GM23338 (cell line): Measurements from ENCODE around the gene DERA. TPM values are rescaled to one million over a fixed set of nuclear protein-coding genes. Genes with fewer than 3 reads are reported as not detected.

ENCODE experiments used
- ATAC-seq: fragments of 200-7000 bp; cut with Tn5 transposase; 3 replicates; pipeline ENCODE4 v1.9.1; 2020
- DNase-seq: peaks from one replicate; pipeline ENCODE4 v3.0.0-alpha.2; 2015; ENCODE audit warnings: low spot score
- H2AFZ ChIP-seq: fragments of 200-600 bp; sonication (generic); 2 replicates; pipeline ENCODE4 v1.8.0; 2016; ENCODE audit warnings: antibody characterized with exemption, mild to moderate bottlenecking, moderate library complexity
- H3F3A ChIP-seq: fragments of 200-600 bp; sonication (generic); replicated peaks from 2 replicates; pipeline ENCODE4 v1.8.0; 2017; ENCODE audit warnings: antibody characterized with exemption, mixed run types, low read depth
- H3K27ac ChIP-seq: fragments of 200-600 bp; sonication (generic); 2 replicates; pipeline ENCODE4 v1.6.1; 2016; ENCODE audit warnings: low read depth
- H3K27me3 ChIP-seq: fragments of 200-600 bp; sonication (generic); 2 replicates; pipeline ENCODE4 v1.8.0; 2016; ENCODE audit warnings: mild to moderate bottlenecking, mixed run types, moderate library complexity; ENCODE audit not compliant: insufficient read depth
- H3K36me3 ChIP-seq: fragments of 200-600 bp; sonication (generic); 2 replicates; pipeline ENCODE4 v1.8.0; 2016; ENCODE audit warnings: mild to moderate bottlenecking; ENCODE audit not compliant: insufficient read depth
- H3K4me1 ChIP-seq: fragments of 200-600 bp; sonication (generic); 2 replicates; pipeline ENCODE4 v1.8.0; 2016; ENCODE audit warnings: mild to moderate bottlenecking, moderate library complexity; ENCODE audit not compliant: insufficient read depth
- H3K4me2 ChIP-seq: fragments of 200-600 bp; sonication (generic); 2 replicates; pipeline ENCODE4 v1.7.1; 2017; ENCODE audit warnings: mixed run types
- H3K4me3 ChIP-seq: fragments of 200-600 bp; sonication (generic); 2 replicates; pipeline ENCODE4 v1.6.1; 2016; ENCODE audit warnings: mixed run types
- H3K79me2 ChIP-seq: fragments of 200-600 bp; sonication (generic); replicated peaks from 2 replicates; pipeline ENCODE4 v1.8.0; 2017; ENCODE audit warnings: mild to moderate bottlenecking; ENCODE audit not compliant: insufficient read depth
- H3K9me2 ChIP-seq: fragments of 200-600 bp; sonication (generic); 2 replicates; pipeline ENCODE4 v1.8.0; 2017; ENCODE audit not compliant: insufficient read depth
- H4K20me1 ChIP-seq: fragments of 200-600 bp; sonication (generic); replicated peaks from 2 replicates; pipeline ENCODE4 v1.8.0; 2017; ENCODE audit warnings: mild to moderate bottlenecking; ENCODE audit not compliant: insufficient read depth
- H3K27ac Mint-ChIP-seq: 2 replicates; pipeline ENCODE4 v1.8.0; 2020; ENCODE audit warnings: inconsistent platforms, mild to moderate bottlenecking, moderate library complexity, mixed read lengths
- H3K27me3 Mint-ChIP-seq: 3 replicates; pipeline ENCODE4 v1.8.0; 2022; ENCODE audit warnings: low read depth, mild to moderate bottlenecking, moderate library complexity, mixed read lengths, inconsistent platforms; ENCODE audit not compliant: insufficient read depth, poor library complexity
- H3K36me3 Mint-ChIP-seq: 3 replicates; pipeline ENCODE4 v1.8.0; 2021; ENCODE audit warnings: low read depth, mild to moderate bottlenecking, inconsistent platforms, moderate library complexity, mixed read lengths
- H3K4me1 Mint-ChIP-seq: 3 replicates; pipeline ENCODE4 v1.8.0; 2020; ENCODE audit warnings: mild to moderate bottlenecking, inconsistent platforms, mixed read lengths
- H3K4me3 Mint-ChIP-seq: 3 replicates; pipeline ENCODE4 v1.8.0; 2021; ENCODE audit warnings: moderate library complexity, mild to moderate bottlenecking, inconsistent platforms, mixed read lengths
- H3K9me3 Mint-ChIP-seq: 3 replicates; pipeline ENCODE4 v1.8.0; 2020; ENCODE audit warnings: moderate library complexity, mild to moderate bottlenecking, inconsistent platforms, mixed read lengths
- CREB1 ChIP-seq: fragments of 250-450 bp; sonication (Bioruptor Pico); IDR thresholded peaks from 2 replicates; pipeline ENCODE4 v1.5.0; 2020; ENCODE audit warnings: low read depth, mild to moderate bottlenecking, moderate library complexity
- EZH2 ChIP-seq: fragments of 200-600 bp; sonication (generic); IDR thresholded peaks from one replicate; pipeline ENCODE4 v1.8.0; 2017; ENCODE audit warnings: antibody characterized with exemption, mild to moderate bottlenecking, low read depth; ENCODE audit not compliant: unreplicated experiment
- EZH2phosphoT487 ChIP-seq: fragments of 200-600 bp; sonication (generic); IDR thresholded peaks from one replicate; pipeline ENCODE4 v1.8.1; 2018; ENCODE audit warnings: antibody characterized with exemption; ENCODE audit not compliant: unreplicated experiment
- NANOG ChIP-seq: IDR thresholded peaks from 2 replicates; pipeline ENCODE4 v1.6.1; 2016; ENCODE audit warnings: antibody characterized with exemption, borderline replicate concordance
- POLR2AphosphoS5 ChIP-seq: IDR thresholded peaks from 2 replicates; pipeline ENCODE4 v1.6.1; 2016; ENCODE audit warnings: antibody characterized with exemption, low read depth
- ZNF114 ChIP-seq: fragments of 250-450 bp; sonication (Bioruptor Pico); IDR thresholded peaks from 2 replicates; pipeline ENCODE4 v1.5.0; 2020; ENCODE audit warnings: mild to moderate bottlenecking, moderate library complexity
- ZNF331 ChIP-seq: fragments of 250-450 bp; sonication (Bioruptor Pico); IDR thresholded peaks from 2 replicates; pipeline ENCODE4 v1.5.0; 2020; ENCODE audit warnings: low read depth, mild to moderate bottlenecking, moderate library complexity
- polyA plus RNA-seq: library from polyadenylated mRNA; unstranded; fragments of >200 nt; fragmentation: Nextera tagmentation; extraction: Ambion mirVana; gene quantifications from 2 replicates; pipeline ENCODE4 v1.2.1, GENCODE V29; 2016
- total RNA-seq: library from RNA; depleted of rRNA; stranded (reverse); fragments of >200 nt; shearing (Covaris generic); gene quantifications from 2 replicates; pipeline ENCODE4 v1.2.3, GENCODE V29; 2014
- TF ChIP-seq, protein P1 (sequence below), 2 experiments: fragments of 200-600 bp in 1 of 2; sonication (generic) in 1 of 2; conservative IDR thresholded peaks; 2 replicates each; pipeline versions ENCODE4 v1.5.1 to v1.6.1; 2016 to 2017; ENCODE audit warnings: antibody characterized with exemption in 2 of 2, low read depth in 2 of 2, mild to moderate bottlenecking in 2 of 2, moderate library complexity in 1 of 2
- TF ChIP-seq, protein P2 (sequence below): IDR thresholded peaks from 2 replicates; pipeline ENCODE4 v1.6.1; 2016; ENCODE audit warnings: antibody characterized with exemption
- TF ChIP-seq, protein P3 (sequence below): fragments of 250-450 bp; sonication (Bioruptor Pico); IDR thresholded peaks from 2 replicates; pipeline ENCODE4 v1.5.0; 2020; ENCODE audit warnings: mild to moderate bottlenecking, moderate library complexity
- TF ChIP-seq, protein P4 (sequence below): IDR thresholded peaks from one replicate; pipeline ENCODE4 v1.6.1; 2018; ENCODE audit warnings: antibody characterized with exemption; ENCODE audit not compliant: unreplicated experiment

The DERA gene
- total and polyA plus RNA-seq, 2 experiments from 2014 or later, result 20.4 to 27.3 TPM

- peak; percentile 97 for TF ChIP-seq POLR2AphosphoS5
- TF ChIP-seq ZNF331 (CRISPR knock-in tag), result no peak
These were observed 28.8 kb upstream of the DERA start, which contains the start of gene STRAP (continued) for GRCh38 chr12:15882118-15882971.

- peak overlapping the region; percentile 97 for H3K4me2 ChIP-seq
- peaks cover 62% of the 10 kb centered on the region for H3K79me2 ChIP-seq
- no peaks in the 10 kb centered on the region for H3K27me3 ChIP-seq
- peak overlapping the region; percentile 100; the same call in 1 of the 2 replicates for H3K27ac ChIP-seq
- H3K4me1 Mint-ChIP-seq, result peaks cover 29% of the 10 kb centered on the region
- H3K9me2 ChIP-seq, result no peaks in the 10 kb centered on the region
- H3K4me1 ChIP-seq, result peaks cover 25% of the 10 kb centered on the region
- H3F3A ChIP-seq, result peaks cover 8% of the 10 kb centered on the region
- H3K36me3 Mint-ChIP-seq, result peaks cover 48% of the 10 kb centered on the region
- H3K36me3 ChIP-seq, result peaks cover 12% of the 10 kb centered on the region
- ATAC-seq (no peak), DNase-seq (no peak)
- peak overlapping the region; percentile 99 for H3K27ac Mint-ChIP-seq
- H2AFZ ChIP-seq, result no peak overlapping the region
- H3K4me3 ChIP-seq, result peak overlapping the region; percentile 98
- no peaks in the 10 kb centered on the region; the same call in 2 of the 3 replicates for H3K9me3 Mint-ChIP-seq
- H3K27me3 Mint-ChIP-seq, result peaks cover 4% of the 10 kb centered on the region
- peak overlapping the region; percentile 99 for H3K4me3 Mint-ChIP-seq
- peaks cover 44% of the 10 kb centered on the region for H4K20me1 ChIP-seq
- TF ChIP-seq ZNF114 (no peak), NANOG (no peak), ZNF331 (CRISPR knock-in tag) (no peak), EZH2phosphoT487 (no peak), POLR2AphosphoS5 (no peak), CREB1 (CRISPR knock-in tag) (no peak), EZH2 (no peak)
- TF ChIP-seq, protein P1, sequence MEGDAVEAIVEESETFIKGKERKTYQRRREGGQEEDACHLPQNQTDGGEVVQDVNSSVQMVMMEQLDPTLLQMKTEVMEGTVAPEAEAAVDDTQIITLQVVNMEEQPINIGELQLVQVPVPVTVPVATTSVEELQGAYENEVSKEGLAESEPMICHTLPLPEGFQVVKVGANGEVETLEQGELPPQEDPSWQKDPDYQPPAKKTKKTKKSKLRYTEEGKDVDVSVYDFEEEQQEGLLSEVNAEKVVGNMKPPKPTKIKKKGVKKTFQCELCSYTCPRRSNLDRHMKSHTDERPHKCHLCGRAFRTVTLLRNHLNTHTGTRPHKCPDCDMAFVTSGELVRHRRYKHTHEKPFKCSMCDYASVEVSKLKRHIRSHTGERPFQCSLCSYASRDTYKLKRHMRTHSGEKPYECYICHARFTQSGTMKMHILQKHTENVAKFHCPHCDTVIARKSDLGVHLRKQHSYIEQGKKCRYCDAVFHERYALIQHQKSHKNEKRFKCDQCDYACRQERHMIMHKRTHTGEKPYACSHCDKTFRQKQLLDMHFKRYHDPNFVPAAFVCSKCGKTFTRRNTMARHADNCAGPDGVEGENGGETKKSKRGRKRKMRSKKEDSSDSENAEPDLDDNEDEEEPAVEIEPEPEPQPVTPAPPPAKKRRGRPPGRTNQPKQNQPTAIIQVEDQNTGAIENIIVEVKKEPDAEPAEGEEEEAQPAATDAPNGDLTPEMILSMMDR (conservative IDR thresholded peaks at IDR 0.05; ENCODE audit: low read depth in 2 of 2), result no peak
- TF ChIP-seq, protein P2, sequence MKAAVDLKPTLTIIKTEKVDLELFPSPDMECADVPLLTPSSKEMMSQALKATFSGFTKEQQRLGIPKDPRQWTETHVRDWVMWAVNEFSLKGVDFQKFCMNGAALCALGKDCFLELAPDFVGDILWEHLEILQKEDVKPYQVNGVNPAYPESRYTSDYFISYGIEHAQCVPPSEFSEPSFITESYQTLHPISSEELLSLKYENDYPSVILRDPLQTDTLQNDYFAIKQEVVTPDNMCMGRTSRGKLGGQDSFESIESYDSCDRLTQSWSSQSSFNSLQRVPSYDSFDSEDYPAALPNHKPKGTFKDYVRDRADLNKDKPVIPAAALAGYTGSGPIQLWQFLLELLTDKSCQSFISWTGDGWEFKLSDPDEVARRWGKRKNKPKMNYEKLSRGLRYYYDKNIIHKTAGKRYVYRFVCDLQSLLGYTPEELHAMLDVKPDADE, result no peak
- TF ChIP-seq, protein P3, sequence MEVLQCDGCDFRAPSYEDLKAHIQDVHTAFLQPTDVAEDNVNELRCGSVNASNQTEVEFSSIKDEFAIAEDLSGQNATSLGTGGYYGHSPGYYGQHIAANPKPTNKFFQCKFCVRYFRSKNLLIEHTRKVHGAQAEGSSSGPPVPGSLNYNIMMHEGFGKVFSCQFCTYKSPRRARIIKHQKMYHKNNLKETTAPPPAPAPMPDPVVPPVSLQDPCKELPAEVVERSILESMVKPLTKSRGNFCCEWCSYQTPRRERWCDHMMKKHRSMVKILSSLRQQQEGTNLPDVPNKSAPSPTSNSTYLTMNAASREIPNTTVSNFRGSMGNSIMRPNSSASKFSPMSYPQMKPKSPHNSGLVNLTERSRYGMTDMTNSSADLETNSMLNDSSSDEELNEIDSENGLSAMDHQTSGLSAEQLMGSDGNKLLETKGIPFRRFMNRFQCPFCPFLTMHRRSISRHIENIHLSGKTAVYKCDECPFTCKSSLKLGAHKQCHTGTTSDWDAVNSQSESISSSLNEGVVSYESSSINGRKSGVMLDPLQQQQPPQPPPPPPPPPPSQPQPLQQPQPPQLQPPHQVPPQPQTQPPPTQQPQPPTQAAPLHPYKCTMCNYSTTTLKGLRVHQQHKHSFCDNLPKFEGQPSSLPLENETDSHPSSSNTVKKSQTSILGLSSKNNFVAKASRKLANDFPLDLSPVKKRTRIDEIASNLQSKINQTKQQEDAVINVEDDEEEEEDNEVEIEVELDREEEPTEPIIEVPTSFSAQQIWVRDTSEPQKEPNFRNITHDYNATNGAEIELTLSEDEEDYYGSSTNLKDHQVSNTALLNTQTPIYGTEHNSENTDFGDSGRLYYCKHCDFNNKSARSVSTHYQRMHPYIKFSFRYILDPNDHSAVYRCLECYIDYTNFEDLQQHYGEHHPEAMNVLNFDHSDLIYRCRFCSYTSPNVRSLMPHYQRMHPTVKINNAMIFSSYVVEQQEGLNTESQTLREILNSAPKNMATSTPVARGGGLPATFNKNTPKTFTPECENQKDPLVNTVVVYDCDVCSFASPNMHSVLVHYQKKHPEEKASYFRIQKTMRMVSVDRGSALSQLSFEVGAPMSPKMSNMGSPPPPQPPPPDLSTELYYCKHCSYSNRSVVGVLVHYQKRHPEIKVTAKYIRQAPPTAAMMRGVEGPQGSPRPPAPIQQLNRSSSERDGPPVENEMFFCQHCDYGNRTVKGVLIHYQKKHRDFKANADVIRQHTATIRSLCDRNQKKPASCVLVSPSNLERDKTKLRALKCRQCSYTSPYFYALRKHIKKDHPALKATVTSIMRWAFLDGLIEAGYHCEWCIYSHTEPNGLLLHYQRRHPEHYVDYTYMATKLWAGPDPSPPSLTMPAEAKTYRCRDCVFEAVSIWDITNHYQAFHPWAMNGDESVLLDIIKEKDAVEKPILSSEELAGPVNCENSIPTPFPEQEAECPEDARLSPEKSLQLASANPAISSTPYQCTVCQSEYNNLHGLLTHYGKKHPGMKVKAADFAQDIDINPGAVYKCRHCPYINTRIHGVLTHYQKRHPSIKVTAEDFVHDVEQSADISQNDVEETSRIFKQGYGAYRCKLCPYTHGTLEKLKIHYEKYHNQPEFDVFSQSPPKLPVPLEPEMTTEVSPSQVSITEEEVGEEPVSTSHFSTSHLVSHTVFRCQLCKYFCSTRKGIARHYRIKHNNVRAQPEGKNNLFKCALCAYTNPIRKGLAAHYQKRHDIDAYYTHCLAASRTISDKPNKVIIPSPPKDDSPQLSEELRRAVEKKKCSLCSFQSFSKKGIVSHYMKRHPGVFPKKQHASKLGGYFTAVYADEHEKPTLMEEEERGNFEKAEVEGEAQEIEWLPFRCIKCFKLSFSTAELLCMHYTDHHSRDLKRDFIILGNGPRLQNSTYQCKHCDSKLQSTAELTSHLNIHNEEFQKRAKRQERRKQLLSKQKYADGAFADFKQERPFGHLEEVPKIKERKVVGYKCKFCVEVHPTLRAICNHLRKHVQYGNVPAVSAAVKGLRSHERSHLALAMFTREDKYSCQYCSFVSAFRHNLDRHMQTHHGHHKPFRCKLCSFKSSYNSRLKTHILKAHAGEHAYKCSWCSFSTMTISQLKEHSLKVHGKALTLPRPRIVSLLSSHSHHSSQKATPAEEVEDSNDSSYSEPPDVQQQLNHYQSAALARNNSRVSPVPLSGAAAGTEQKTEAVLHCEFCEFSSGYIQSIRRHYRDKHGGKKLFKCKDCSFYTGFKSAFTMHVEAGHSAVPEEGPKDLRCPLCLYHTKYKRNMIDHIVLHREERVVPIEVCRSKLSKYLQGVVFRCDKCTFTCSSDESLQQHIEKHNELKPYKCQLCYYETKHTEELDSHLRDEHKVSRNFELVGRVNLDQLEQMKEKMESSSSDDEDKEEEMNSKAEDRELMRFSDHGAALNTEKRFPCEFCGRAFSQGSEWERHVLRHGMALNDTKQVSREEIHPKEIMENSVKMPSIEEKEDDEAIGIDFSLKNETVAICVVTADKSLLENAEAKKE (CRISPR knock-in tag), result no peak
- TF ChIP-seq, protein P4, sequence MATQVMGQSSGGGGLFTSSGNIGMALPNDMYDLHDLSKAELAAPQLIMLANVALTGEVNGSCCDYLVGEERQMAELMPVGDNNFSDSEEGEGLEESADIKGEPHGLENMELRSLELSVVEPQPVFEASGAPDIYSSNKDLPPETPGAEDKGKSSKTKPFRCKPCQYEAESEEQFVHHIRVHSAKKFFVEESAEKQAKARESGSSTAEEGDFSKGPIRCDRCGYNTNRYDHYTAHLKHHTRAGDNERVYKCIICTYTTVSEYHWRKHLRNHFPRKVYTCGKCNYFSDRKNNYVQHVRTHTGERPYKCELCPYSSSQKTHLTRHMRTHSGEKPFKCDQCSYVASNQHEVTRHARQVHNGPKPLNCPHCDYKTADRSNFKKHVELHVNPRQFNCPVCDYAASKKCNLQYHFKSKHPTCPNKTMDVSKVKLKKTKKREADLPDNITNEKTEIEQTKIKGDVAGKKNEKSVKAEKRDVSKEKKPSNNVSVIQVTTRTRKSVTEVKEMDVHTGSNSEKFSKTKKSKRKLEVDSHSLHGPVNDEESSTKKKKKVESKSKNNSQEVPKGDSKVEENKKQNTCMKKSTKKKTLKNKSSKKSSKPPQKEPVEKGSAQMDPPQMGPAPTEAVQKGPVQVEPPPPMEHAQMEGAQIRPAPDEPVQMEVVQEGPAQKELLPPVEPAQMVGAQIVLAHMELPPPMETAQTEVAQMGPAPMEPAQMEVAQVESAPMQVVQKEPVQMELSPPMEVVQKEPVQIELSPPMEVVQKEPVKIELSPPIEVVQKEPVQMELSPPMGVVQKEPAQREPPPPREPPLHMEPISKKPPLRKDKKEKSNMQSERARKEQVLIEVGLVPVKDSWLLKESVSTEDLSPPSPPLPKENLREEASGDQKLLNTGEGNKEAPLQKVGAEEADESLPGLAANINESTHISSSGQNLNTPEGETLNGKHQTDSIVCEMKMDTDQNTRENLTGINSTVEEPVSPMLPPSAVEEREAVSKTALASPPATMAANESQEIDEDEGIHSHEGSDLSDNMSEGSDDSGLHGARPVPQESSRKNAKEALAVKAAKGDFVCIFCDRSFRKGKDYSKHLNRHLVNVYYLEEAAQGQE, result no peak
These were observed 27.6 kb upstream of the DERA start for GRCh38 chr12:15883536-15883935.
